ENCODE results near the gene DNAAF8. TPM values are rescaled to one million over a fixed set of nuclear protein-coding genes. Genes with fewer than 3 reads are reported as not detected.

DNAAF8 gene
- polyA plus RNA-seq, 3 donors = 0.04 to 0.36 TPM; not detected in 1

DNA sequence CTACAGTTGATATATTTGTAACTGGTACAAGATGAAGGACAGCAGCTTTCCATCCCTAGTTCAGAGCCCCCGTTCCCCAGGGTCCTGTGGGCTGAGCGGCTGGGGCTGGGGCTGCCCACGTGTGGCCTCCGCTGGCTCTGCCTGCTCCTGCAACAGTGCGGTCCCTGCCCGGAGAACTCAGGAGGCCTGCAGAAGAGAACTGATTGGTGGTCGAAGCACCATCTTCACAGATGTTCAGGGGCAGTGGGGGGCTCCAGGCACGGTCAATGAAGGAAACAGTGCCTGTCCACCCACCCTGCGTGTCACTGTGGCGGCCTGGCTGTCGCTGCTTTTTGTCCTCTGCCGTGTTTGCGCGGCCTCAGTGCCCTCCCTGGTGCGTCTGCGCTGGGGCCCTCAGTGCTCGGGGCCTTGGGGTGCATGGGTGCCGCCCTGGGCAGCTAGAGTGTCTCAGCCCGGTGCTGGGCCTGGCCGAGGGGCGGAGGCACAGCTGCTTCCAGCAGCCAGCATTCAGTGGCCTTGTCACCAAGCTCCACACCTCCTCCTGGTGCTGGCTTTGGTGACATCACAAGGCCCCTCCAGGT lies 45.2 kb upstream of the DNAAF8 start:
- Histone ChIP-seq H3K4me3 (replicated peaks in 1 of 3; ENCODE audit: low read depth in 2 of 3, low read length in 3 of 3) (no peak overlapping the region), H3K79me2 (ENCODE audit: insufficient read depth, low read length) (peaks cover 27% of the 10 kb centered on the region), H3K4me1 (ENCODE audit: control insufficient read depth in 1 of 2, insufficient read depth in 2 of 2, low read length in 2 of 2) (peaks cover 43 to 51% of the 10 kb centered on the region in 2 donors), H3K27ac (ENCODE audit: low read depth in 1 of 2, low read length in 2 of 2) (no peak overlapping the region), H3K9ac (ENCODE audit: insufficient read depth, low read length, poor library complexity, severe bottlenecking) (no peak overlapping the region), H3K9me3 (replicated peaks in 1 of 2; ENCODE audit: control insufficient read depth in 1 of 2, insufficient read depth in 1 of 2, low read length in 2 of 2) (no peaks in the 10 kb centered on the region), H3K4me2 (replicated peaks; ENCODE audit: extremely low read depth, low read length, poor library complexity, severe bottlenecking) (no peak overlapping the region), H2AFZ (ENCODE audit: insufficient read depth, low read depth, low read length, poor library complexity, severe bottlenecking) (no peak overlapping the region), H3K36me3 (replicated peaks in 1 of 2; ENCODE audit: control insufficient read depth in 1 of 2, insufficient read depth in 2 of 2, low read length in 2 of 2) (peaks cover 52 to 53% of the 10 kb centered on the region in 2 donors), H3K27me3 (ENCODE audit: control insufficient read depth in 2 of 2, insufficient read depth in 2 of 2, low read length in 2 of 2) (no peaks in the 10 kb centered on the region), H4K20me1 (ENCODE audit: insufficient read depth, low read length) (peaks cover 13% of the 10 kb centered on the region)
- Mint-ChIP-seq H3K9me3 (no peaks in the 10 kb centered on the region), H3K4me1 (peaks cover 41% of the 10 kb centered on the region), H3K27me3 (ENCODE audit: low read depth in 3 of 3) (peaks cover 0 to 1% (median 0%) of the 10 kb centered on the region in 3 donors), H3K27ac (no peak overlapping the region), H3K4me3 (no peak overlapping the region), H3K36me3 (peaks cover 41 to 60% of the 10 kb centered on the region in 2 donors)
- intact Hi-C loops (cut with micrococcal nuclease) = no loop called here
- TF ChIP-seq, protein P1, sequence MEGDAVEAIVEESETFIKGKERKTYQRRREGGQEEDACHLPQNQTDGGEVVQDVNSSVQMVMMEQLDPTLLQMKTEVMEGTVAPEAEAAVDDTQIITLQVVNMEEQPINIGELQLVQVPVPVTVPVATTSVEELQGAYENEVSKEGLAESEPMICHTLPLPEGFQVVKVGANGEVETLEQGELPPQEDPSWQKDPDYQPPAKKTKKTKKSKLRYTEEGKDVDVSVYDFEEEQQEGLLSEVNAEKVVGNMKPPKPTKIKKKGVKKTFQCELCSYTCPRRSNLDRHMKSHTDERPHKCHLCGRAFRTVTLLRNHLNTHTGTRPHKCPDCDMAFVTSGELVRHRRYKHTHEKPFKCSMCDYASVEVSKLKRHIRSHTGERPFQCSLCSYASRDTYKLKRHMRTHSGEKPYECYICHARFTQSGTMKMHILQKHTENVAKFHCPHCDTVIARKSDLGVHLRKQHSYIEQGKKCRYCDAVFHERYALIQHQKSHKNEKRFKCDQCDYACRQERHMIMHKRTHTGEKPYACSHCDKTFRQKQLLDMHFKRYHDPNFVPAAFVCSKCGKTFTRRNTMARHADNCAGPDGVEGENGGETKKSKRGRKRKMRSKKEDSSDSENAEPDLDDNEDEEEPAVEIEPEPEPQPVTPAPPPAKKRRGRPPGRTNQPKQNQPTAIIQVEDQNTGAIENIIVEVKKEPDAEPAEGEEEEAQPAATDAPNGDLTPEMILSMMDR (IDR thresholded peaks at IDR 0.05) = no peak
- WGBS (ENCODE audit: insufficient coverage) = 92% methylated on average over 21 of the region's 21 CpGs
- no peak for DNase-seq

GRCh38 chr16:4689864-4690704 lies 44.3 kb upstream of the DNAAF8 start:
- DNase-seq = peak in 1 of 3 donors; percentile 8
- H3K4me1 ChIP-seq (ENCODE audit: control insufficient read depth in 1 of 2, insufficient read depth in 2 of 2, low read length in 2 of 2) = peaks cover 50 to 60% of the 10 kb centered on the region in 2 donors
- H3K36me3 ChIP-seq (replicated peaks in 1 of 2; ENCODE audit: control insufficient read depth in 1 of 2, insufficient read depth in 2 of 2, low read length in 2 of 2) = peaks cover 44 to 46% of the 10 kb centered on the region in 2 donors

More at GRCh38 chr16:4689864-4690704, 44.3 kb upstream of the DNAAF8 start:
- Histone ChIP-seq H4K20me1 (ENCODE audit: insufficient read depth, low read length) (peaks cover 22% of the 10 kb centered on the region), H3K27ac (ENCODE audit: low read depth in 1 of 2, low read length in 2 of 2) (no peak overlapping the region), H3K9me3 (replicated peaks in 1 of 2; ENCODE audit: control insufficient read depth in 1 of 2, insufficient read depth in 1 of 2, low read length in 2 of 2) (no peaks in the 10 kb centered on the region), H2AFZ (ENCODE audit: insufficient read depth, low read depth, low read length, poor library complexity, severe bottlenecking) (no peak overlapping the region), H3K4me2 (replicated peaks; ENCODE audit: extremely low read depth, low read length, poor library complexity, severe bottlenecking) (no peak overlapping the region), H3K9ac (ENCODE audit: insufficient read depth, low read length, poor library complexity, severe bottlenecking) (no peak overlapping the region), H3K27me3 (ENCODE audit: control insufficient read depth in 2 of 2, insufficient read depth in 2 of 2, low read length in 2 of 2) (no peaks in the 10 kb centered on the region), H3K4me3 (replicated peaks in 1 of 3; ENCODE audit: low read depth in 2 of 3, low read length in 3 of 3) (no peak overlapping the region), H3K79me2 (ENCODE audit: insufficient read depth, low read length) (peaks cover 29% of the 10 kb centered on the region)
- peak overlapping the region in 5 of 7 donors; percentile 26 to 86 (median 79) for H3K27ac Mint-ChIP-seq
- H3K9me3 Mint-ChIP-seq = no peaks in the 10 kb centered on the region
- peaks cover 33 to 53% of the 10 kb centered on the region in 2 donors for H3K36me3 Mint-ChIP-seq
- peaks cover 45% of the 10 kb centered on the region for H3K4me1 Mint-ChIP-seq
- intact Hi-C loops (cut with micrococcal nuclease) = loop anchor here in 1 of 2 donors (5.0 kb wide), 1 partner anchor 63 kb away; no protein-coding TSS in a partner anchor
- peaks cover 0 to 1% (median 0%) of the 10 kb centered on the region in 3 donors for H3K27me3 Mint-ChIP-seq (ENCODE audit: low read depth in 3 of 3)
- H3K4me3 Mint-ChIP-seq = peak overlapping the region in 1 of 2 donors; percentile 46
- 80% methylated on average over 26 of the region's 31 CpGs for WGBS (ENCODE audit: insufficient coverage)
- TF ChIP-seq, protein P1 (IDR thresholded peaks at IDR 0.05) = no peak
